Skin of body (tissue), 2 donors: ENCODE results near the gene ZFYVE21. TPM values are rescaled to one million over a fixed set of nuclear protein-coding genes. Genes with fewer than 3 reads are reported as not detected.
"Not testable (repeated sequence)": the region's sequence is repeated elsewhere in the genome, so short reads cannot be mapped to it uniquely, and the experiment has no call there.

ENCODE experiments used
- DNase-seq: peaks from one replicate; lab custom pipeline; 2025; lab: John Stamatoyannopoulos, UW
- total RNA-seq: library from RNA; depleted of rRNA; stranded (reverse); fragments of >200 nt; gene quantifications from one replicate; pipeline ENCODE4 v1.2.3, GENCODE V29; 2014

The ZFYVE21 gene
- 47.4 TPM for total RNA-seq

DNA sequence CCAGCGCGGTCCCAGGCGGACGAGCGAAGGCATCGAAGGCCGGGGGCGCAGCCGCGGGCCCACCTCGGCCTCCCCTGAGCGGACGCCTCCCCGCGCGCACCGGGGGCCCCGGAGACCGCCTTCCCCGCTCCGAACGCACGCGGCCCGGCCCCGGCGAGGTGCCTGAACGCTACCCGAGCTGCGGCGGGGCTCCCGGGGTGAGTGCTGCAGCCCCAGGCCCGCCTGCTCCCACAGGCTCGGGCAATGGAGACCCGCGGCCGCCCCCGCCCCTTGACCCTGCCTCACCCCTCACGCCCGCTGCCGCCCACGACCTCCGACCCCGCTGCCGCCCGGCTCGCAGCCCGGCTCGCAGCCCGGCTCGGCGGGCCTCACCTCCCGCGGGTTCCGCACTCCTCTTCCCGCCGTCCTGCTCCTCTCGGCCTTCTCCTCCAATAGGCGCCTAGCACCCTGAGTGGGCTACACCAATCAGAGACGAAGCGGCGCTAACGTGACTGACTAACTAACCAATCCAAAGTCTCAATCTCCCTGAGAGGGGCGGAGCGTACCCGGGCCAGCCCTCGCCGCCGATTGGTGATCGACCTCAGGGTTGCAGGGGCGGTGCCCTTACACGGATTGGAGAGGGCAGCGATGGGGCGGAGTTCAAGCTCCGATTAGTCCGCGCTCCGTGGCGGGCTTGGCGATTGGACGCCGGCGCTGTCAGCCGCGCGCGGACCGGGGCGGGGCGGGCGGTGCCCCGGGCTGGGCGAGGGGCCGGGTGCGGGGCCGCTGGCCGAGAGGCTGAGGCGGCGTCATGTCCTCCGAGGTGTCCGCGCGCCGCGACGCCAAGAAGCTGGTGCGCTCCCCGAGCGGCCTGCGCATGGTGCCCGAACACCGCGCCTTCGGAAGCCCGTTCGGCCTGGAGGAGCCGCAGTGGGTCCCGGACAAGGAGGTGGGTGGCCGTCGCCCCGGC lies at the start of gene ZFYVE21, which contains the start of gene XRCC3:
ZFYVE21 (plus strand) TSS at position 759 of the 949 bp plus-strand sequence; CDS start at position 791, 32 bp downstream.
XRCC3 (minus strand) TSS at position 400 of the 949 bp plus-strand sequence. CDS start 4,364 bp downstream, outside the sequence.
- peak; percentile 100 for DNase-seq

DNA sequence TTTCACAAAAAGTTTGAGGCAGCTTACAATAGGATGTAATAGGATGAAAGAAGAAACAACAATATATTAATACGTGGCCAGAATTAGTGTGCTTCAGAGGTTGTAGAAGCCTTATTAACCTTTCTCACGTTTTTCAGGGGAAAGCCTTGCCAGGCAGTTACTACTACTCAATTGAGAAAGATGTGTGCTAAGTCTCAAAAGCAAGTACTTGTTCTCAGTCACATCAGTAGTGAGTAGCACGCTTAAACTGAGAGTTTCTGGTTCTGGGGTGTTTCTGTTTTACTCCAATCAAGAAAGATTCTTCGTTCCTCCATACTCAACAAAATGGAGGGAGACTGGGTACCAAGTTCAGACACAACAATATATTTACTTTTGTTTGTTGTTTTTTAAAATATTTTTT lies 47.9 kb upstream of the ZFYVE21 start:
- DNase-seq, result no peak

DNA sequence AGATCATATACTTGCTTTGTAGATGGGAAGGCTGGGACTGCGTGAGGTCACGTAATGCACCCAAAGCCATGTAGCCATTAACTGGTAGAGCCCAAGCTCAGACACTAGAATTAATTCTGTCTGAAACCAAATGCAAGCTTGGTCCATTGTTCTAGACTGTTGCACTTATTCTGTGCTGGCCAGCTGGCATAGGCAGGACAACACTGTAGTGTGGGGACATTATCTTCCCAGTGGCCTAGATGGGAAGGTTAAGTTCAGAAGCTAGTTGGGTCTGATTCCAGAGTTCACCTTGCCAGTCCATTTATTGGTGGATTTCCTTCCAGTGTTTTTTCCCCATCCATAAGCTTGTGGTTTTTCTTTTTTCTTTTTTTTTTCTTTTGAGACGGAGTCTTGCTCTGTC lies 47.5 kb upstream of the ZFYVE21 start:
- DNase-seq, result no peak

DNA sequence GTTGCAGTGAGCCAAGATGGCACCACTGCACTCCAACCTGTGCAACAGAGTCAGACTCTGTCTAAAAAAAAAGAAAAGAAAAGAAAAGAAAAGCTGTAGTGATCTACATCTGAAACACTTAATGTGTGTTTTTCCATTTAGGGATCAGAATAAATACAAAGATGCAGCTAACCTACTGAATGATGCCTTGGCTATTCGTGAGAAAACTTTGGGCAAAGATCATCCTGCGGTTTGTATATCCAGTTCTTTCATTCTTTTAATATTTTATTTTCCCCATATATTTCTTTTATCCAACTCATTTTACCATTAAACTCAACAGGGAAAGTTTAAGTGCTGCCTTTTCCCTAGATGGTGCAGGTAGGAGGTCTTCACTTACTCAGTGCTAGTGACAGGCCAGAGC lies 46.2 kb upstream of the ZFYVE21 start:
- DNase-seq, result no peak

DNA sequence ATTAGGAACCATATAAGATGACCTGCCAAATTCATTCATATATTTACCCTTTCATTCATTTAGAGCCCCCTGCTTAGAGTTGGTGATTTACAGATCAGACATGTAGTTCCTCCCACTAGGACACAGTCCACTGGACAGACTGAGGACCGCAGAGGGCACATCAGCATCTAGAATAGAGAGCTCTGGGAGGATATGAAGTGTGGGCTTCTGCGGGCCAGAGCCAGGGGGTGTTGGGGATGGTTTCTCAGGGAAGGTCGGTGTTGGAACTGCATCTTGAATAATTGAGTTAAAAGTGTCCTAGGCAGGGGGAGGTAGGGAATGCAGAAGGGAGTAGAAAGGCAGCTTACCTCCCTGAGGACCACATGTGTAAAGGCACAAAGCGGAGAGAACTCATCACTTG lies 43.7 kb upstream of the ZFYVE21 start:
- DNase-seq, result no peak

DNA sequence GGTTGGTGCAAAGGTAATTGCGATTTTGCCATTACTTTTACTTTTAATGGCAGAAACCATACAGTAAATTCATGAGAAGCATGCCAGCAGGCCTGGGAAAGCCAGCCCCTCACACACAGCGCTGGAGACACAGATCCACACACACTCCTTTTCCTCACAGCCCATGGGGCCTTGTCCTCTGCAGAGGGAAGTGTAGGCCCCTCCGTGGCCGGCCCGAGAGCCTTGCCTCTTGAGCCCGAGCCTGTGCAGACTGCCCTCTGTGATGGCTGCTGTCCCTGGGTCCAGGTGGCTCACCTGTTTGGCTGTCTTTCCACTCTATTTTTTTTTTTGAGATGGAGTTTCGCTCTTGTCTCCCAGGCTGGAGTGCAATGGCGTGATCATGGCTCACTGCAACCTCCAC lies 39.7 kb upstream of the ZFYVE21 start:
- DNase-seq, result no peak

DNA sequence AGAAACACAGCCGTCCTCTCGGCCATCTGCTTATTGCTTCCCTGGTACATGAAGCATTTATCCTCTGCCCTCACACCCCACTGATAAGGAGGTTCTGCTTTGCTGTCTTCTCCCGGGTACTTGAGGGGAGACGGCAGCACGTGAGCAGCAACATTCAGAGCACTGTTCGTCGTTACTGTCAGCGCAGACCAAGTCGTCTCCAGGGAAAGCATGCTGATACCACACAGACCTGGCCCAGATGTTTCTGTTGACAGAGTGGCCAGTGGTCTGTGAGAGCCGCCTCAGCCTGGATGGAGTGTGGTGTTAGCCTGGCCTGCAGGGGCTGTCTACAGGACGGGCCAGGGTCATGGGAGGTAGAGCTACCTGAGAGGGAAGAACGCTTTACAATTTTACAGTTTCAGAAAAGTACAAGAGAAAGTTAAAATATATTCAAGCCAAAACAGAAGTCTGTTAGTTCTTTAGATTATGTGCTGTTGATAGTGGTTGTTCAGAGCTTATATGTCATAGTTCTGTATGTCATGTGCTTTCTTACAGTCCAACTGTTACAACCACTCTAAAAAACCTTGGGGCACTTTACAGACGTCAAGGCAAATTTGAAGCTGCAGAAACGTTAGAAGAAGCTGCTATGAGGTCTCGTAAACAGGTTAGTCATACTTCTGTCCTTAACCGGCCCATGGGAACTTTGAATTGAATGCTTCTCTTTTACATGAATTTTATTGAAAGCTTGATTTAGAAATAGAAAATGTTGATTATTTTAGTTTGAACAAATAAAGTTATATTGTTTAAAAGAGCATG lies 38.5 kb upstream of the ZFYVE21 start:
- DNase-seq, result no peak

DNA sequence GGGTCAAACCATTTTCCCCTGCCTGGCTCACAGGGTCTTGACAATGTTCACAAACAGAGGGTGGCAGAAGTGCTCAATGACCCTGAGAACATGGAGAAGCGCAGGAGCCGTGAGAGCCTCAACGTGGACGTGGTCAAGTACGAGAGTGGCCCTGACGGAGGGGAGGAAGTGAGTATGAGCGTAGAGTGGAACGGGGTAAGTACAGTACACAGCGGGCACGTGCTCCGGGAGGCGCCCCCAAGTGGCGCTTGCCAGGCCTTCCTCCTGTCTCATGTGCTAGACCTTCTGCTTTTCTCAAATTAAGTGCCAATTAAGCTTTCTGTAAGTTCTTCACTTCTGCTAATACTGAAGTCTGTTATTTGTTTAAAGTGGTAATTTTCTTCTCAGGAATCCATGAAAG lies 36.3 kb upstream of the ZFYVE21 start:
- DNase-seq, result no peak

DNA sequence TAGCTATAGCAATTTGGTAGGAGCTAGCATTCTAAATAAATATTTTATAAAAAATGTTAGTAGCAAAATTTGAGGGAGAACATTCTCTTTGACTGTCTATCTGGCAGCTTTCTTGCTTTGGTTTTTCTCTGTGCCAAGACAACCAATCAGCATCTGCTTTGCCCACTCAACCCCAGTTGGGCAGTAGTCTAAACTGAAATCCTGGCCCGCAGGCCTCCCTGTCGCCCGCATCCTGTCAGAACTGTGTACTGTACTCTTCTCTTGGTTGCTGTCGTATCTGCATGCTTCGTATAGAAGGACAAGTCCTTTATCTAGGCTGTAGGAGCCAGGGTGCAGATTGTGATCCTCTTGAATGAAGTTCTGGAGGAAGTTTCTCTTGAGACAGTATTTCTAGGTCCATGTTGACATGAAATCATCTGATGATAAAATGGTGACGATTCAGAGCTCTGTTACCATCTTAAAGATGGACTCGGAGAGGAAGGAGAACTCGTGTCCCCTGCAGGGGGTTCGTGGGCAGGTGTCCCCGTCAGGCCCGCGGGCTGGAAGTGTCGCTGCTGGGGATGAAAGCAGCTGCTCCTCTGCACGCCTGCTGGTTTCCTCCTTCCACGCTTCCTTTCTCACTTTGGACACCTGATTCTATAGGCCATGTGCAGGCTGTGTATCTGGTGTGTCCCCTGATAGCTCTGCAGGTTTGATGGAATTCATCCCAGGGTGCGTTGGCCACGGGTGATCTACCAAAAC lies 34.9 kb upstream of the ZFYVE21 start:
- no peak for DNase-seq

DNA sequence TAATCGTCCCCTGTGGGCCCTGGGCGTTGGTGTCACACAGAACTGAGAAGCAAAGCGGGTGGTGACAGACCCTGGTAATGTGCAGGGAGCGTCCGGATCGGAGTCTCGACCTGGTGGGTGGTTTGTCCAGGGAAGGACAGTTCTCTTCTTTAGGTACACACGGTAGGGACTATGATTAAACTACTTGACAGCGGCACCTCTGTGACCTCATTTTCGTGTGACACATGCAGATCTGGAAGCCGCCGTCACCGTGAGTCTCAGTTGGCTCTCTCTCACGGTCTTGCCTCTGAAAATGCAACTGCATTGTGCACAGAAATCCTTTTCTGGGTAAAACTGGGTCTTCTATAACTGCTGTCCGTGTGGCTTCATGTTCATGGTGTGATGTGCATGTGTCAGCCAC lies 32.5 kb upstream of the ZFYVE21 start:
- DNase-seq, result no peak

DNA sequence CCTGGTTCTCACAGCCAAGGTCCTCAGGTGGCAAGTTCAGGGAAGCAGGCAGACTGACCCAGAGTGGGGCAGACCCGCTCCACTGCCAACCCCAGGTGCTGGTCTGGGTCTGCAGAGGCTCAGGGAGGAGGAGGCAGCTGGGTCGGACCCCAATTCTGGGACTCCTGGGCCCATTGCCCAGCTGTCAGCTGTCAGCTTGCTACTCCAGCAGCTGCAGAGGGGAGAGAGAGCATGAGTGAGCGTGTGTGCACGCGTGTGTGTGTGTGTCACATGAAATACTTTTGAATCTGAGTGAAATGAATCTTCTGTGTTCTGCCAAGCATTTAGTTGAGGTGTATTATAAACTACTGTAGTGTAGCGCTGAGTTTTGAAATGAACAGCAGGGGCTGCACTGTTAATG lies 31.1 kb upstream of the ZFYVE21 start:
- DNase-seq, result no peak

DNA sequence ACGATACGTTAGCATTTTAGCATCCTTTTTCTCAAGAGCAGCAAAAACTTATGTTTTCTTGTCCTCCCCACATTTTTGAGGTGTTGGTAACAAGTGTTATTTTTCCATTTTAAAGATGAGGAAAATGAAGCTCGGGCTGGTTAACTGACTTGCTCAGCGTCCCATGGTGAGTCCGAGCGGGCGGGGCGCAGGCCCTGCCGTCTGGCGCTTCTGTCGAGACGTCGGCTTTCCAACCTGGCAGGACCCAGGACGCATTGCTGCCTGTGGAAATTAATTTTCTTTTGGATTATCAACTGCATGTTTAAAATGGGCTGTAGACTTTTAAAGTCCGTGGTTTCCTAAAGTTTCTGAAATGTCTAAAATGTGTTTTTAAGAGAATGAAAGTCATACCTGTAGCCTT lies 30.7 kb upstream of the ZFYVE21 start:
- no peak for DNase-seq

DNA sequence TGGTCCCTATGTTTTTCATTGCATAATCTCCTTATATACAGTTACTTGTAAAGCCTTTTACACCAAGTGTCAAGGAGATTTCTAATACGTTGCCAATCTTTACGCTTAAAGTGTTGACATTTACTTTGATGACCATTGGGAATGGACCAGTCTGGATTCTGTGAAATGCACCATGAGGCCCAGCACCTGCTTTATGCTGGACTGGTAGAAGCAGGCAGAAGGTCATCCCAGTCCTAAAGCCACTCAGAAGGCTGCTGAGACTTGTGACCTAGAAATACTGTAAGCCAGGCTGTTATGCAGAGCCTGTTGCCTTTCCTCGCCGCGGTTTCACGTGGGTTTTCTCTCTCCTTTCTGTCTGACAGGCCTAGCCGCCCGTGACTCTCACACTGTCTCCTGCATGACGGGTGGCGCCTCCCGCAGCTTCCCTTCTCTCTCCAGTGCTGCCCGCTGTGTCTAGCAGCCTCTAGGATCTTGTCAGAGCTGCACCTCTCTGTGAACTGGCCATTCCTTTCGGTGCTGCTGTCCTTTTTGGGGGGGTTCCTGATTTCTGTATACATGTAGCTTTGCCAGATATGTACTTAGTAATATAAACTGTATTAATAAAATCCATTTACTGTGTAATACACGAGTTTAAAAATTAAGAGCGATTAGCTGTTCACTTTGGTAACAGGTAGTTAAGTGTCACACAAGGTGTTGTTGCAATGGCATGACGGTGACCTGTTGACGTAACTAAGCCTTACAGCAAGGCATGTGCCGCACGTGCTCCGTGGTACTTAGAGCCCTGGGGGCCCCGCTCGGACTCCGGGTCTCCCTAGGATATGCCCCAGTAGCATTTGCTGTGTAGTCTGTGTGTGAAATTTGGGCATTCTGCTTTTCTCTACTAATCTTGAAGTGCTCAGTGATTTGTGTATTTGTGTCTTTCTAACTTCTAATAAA lies 30.1 kb upstream of the ZFYVE21 start:
- no peak for DNase-seq

DNA sequence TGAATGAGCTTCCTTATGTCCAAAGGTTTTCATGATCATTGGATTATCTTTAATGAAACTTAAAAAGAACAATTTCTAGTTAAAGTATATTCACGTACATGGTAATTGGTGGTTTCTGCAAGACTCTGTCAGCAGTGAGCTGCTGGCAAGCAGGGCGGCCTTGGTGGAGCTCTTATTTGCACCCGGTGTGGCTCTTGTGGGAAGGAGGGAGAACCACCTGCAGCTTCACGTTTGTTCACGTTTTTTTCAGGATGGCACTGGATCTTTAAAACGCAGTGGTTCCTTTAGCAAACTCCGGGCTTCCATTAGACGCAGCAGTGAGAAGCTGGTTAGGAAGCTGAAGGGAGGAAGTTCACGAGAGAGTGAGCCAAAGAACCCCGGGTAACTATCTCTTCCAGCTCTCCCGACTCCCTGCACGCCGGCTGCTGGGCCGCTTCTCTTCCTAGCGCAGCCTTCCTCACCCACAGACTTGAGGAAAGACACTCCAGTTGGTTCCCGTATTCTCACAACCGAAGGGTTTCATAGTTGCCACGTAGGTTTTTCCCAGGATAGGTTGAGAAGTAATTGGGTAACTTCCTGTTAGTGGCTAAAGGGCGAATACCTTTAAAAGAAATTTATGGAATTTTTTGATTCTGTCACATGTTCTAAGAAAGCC lies 28.7 kb upstream of the ZFYVE21 start:
- DNase-seq, result no peak

DNA sequence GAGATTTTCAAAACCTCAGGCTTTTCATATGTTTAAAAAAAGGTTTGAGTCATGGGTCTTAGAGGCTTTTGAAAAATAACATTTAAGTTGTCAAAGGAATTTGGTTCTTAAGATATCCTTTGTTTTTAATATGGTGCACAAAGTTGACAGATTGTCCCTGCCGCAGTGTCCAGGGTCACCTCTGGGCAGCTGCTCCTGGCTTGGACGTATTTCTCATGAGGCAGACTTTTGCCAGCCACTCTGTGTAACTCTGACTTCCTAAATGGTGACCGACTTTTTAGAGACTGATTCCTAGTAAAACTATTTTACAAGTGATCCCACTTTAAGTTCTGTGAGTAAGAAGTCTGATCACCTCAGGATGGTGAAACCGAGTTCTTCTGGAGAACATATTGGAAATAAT lies 27.9 kb upstream of the ZFYVE21 start:
- DNase-seq, result no peak

DNA sequence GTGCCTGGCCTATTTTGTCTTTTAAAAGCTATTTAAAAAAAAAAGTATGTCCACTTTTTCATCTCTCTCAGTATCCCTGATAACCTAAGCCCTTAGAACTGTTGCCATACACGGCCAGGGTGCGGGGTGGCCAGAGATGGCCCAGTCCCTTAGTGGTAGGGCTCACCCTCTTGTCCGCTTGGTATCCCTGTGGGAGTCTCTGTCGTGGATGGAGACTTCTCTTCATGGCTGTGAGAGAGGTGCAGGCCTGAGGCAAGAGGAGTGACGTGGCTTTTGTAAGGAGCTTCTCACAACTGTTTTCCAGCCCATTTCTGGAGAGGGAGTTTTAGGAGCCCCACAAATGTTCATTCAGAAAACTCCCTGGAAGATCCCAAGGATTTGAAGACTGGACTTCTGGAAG lies 27.2 kb upstream of the ZFYVE21 start:
- no peak for DNase-seq

DNA sequence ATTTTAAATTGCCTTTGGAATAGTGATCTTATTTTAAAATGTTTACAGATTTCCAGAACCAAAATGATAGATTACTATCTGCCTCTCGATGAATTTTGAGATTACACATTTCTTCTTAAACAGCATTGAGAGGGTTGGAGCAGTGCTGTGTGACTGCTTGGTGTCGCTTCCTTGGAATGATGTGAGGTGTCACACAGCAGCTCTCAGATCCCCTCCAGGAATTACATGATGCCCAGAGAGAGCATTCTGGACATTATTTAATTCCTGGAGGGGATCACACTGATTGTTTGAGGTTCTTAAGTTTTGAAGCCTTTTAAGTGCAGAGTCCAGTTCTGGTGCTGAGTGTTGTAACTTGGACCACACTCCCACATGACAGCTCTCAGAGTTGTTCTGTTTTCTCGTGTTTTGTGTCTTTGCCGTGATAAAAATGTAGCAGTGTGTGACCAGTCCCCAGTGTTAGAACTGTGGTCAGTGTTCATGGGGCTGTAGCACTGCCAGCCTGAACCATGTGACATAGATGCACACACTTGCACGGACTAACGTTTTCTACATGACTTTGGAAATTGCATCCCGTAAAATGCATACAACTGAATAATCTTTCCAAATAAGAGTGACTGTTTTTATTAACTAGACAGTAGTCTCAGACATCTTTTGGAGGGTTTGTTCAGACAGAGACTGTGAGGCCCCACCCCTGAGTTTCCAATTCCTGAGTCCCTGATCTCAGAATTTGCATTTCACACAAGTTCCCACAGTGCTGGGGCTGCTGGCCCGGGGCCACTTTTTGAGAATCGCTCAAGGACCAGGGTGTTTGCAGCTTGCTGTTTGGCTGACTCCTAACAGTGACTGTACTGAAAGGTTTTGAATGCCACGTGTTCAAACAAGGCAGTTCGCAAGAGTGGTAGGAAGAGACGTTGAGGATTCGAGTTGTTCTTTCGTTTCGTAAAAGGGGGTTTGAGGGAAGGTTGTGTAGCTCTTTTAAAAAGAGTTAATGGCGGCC lies 26.4 kb upstream of the ZFYVE21 start:
- peak; percentile 19 for DNase-seq

DNA sequence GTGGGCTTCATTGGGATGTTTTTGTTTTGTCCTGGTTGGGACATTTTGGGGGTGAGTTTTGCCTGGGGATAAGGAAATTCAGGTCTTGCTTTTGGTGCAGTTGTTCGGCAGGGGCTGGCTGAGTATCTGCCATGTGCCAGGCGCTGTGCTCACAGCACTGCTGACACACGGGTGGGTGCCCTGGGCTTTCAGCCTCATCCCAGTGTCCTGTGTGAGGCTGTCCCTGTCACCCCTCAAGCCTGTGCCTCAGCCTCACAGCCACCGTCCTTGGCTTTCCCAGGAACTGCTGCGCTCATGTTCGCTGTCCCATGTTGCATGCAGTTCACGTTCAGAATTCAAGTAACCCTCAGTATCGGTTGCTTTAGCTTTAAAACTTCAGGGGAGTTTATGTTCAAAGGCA lies 25.3 kb upstream of the ZFYVE21 start:
- no peak for DNase-seq

DNA sequence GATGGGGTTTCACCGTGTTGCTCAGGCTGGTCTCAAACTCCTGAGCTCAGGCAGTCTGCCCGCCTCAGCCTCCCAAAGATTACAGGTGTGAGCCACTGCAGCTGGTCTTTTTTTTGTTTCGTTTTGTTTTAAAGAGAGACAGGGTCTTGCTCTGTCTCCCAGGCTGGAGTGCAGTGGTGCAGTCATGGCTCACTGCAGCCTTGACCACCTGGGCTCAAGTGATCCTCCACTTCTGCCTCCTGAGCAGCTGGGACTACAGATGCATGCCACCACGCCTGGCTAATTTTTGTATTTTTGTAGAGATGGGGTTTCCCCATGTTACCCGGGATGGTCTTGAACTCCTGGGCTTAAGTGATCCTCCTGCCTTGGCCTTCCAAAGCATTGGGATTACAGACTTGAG lies 24.0 kb upstream of the ZFYVE21 start:
- not testable (repeated sequence) for DNase-seq
